Measurements from ENCODE around the gene NTRK3. TPM values are rescaled to one million over a fixed set of nuclear protein-coding genes. Genes with fewer than 3 reads are reported as not detected.

The NTRK3 gene
- total RNA-seq, 1 donor from 2014 or later, result not detected

DNA sequence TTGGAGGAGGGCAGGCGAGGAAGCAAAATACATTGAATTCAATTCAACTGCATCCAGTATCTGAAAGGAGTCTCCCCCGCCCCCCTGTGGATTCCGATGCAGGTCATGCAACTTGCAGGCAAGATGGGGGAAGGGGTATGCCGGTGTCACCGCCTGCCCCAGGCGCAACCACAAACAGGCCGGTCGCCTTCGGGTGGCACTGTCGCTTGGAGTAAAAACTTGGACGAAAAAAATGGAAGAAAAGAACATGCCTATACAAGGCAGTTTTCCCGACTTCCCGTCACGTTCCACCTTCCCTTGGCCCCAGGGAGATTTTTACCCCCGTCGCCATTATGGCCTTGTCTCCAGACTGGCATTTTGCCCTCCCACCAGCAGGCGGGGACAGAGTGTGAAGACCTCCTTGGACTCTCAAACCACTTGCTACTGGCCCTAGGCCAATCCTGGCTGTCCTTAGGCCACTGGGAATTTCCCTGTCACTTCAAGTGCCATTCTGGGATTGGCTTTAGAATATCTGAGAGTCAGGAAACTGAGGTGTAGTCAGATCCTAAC is 1.6 kb upstream of the NTRK3 start:
- Mint-ChIP-seq H3K4me3 (no peak overlapping the region), H3K36me3 (ENCODE audit: low read depth) (no peaks in the 10 kb centered on the region), H3K4me1 (peaks cover 20% of the 10 kb centered on the region), H3K27ac (no peak overlapping the region), H3K27me3 (peaks cover 62% of the 10 kb centered on the region), H3K9me3 (no peaks in the 10 kb centered on the region)
- no peak for TF ChIP-seq CTCF (IDR thresholded peaks at IDR 0.05)
- ChIA-PET CTCF (no interaction called here), POLR2A (no interaction called here)
- ATAC-seq (ENCODE audit: low read depth), result no peak
- intact Hi-C loops (cut with micrococcal nuclease), result no loop called here
- no peak for DNase-seq

- H3K36me3 Mint-ChIP-seq (ENCODE audit: low read depth), result no peaks in the 10 kb centered on the region
- H3K4me3 Mint-ChIP-seq, result peak overlapping the region; percentile 53
- ATAC-seq (ENCODE audit: low read depth) (no peak), DNase-seq (no peak)
- H3K4me1 Mint-ChIP-seq, result peaks cover 20% of the 10 kb centered on the region
- peaks cover 68% of the 10 kb centered on the region for H3K27me3 Mint-ChIP-seq
- ChIA-PET POLR2A (no interaction called here), CTCF (no interaction called here)
- TF ChIP-seq CTCF (IDR thresholded peaks at IDR 0.05), result no peak
- H3K27ac Mint-ChIP-seq, result no peak overlapping the region
- H3K9me3 Mint-ChIP-seq, result no peaks in the 10 kb centered on the region
- intact Hi-C loops (cut with micrococcal nuclease), result no loop called here
Observed at GRCh38 chr15:88257311-88258092, 963 bp upstream of the NTRK3 start.

DNA sequence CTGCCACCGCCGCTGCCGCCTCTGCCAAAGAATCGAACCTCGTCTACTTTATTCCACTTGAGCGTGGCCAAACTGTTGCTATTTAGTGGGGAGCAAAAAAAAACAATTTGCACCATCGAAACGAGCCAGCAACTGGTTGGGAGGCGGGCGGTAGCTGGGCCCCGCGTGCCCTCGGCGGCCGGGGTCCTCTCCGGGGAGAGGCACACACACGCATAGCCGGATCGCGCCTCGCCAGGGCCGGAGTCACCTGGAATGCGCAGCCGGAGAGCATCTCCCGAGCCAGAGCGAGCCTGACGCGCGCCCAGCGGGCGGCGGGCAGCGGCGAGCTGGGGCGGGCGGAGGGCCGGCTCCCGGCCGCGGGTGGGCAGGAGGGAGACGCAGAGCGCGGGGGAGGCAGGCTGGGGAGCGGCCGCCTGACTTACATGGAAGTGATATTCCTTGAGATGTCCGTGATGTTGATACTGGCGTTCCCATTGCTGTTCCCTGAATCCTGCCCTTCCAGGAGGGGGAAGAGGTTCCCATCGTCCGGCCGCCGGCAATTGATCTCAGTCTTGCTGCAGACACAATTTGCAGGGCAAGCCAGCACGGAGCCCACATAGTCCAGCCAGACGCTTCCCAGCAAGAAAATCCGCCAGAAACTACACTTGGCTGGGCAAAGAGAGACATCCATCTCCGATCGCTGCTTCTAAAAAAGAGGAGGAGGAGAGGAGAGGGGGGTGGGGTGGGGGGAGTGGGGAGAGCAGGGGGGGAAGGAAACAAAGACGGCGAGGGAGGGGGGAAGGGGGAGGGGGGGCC is 858 bp downstream of the NTRK3 start:
- no peaks in the 10 kb centered on the region for H3K36me3 Mint-ChIP-seq (ENCODE audit: low read depth)
- CTCF ChIA-PET, result no interaction called here
- H3K9me3 Mint-ChIP-seq, result no peaks in the 10 kb centered on the region
- TF ChIP-seq CTCF (IDR thresholded peaks at IDR 0.05), result no peak
- DNase-seq, result no peak
- intact Hi-C loops (cut with micrococcal nuclease), result no loop called here
- POLR2A ChIA-PET, result no interaction called here
- no peak overlapping the region for H3K27ac Mint-ChIP-seq
- peaks cover 68% of the 10 kb centered on the region for H3K27me3 Mint-ChIP-seq
- ATAC-seq (ENCODE audit: low read depth), result no peak
- H3K4me1 Mint-ChIP-seq, result peaks cover 20% of the 10 kb centered on the region
- peak overlapping the region; percentile 41 for H3K4me3 Mint-ChIP-seq

- intact Hi-C loops (cut with micrococcal nuclease), result no loop called here
- no peak overlapping the region for H3K27ac Mint-ChIP-seq
- H3K4me1 Mint-ChIP-seq, result peaks cover 20% of the 10 kb centered on the region
- H3K9me3 Mint-ChIP-seq, result no peaks in the 10 kb centered on the region
- POLR2A ChIA-PET, result no interaction called here
- DNase-seq (no peak), ATAC-seq (ENCODE audit: low read depth) (no peak)
- no peak overlapping the region for H3K4me3 Mint-ChIP-seq
- H3K27me3 Mint-ChIP-seq, result peaks cover 65% of the 10 kb centered on the region
- H3K36me3 Mint-ChIP-seq (ENCODE audit: low read depth), result no peaks in the 10 kb centered on the region
- no peak for TF ChIP-seq CTCF (IDR thresholded peaks at IDR 0.05)
- CTCF ChIA-PET, result no interaction called here
Observed at GRCh38 chr15:88255087-88255483, 1.5 kb downstream of the NTRK3 start.

GRCh38 chr15:88252441-88252840 is 4.1 kb downstream of the NTRK3 start:
- H3K4me3 Mint-ChIP-seq, result no peak overlapping the region
- H3K4me1 Mint-ChIP-seq, result peaks cover 19% of the 10 kb centered on the region
- intact Hi-C loops (cut with micrococcal nuclease), result no loop called here
- no peak for DNase-seq
- ATAC-seq (ENCODE audit: low read depth), result no peak
- ChIA-PET CTCF (no interaction called here), POLR2A (no interaction called here)
- H3K36me3 Mint-ChIP-seq (ENCODE audit: low read depth), result no peaks in the 10 kb centered on the region
- TF ChIP-seq CTCF (IDR thresholded peaks at IDR 0.05), result no peak
- H3K9me3 Mint-ChIP-seq, result no peaks in the 10 kb centered on the region
- H3K27ac Mint-ChIP-seq, result no peak overlapping the region
- H3K27me3 Mint-ChIP-seq, result peaks cover 43% of the 10 kb centered on the region

Measured in activated B cell treated with CpG ODN at 0.5 μM for 24 hours (primary cell).